ENCODE measurements around the gene SHC2.

- TF ChIP-seq CTCF (conservative IDR thresholded peaks at IDR 0.05; ENCODE audit: low read depth, low read length) (no peak), EZH2 (IDR thresholded peaks at IDR 0.05; ENCODE audit: borderline replicate concordance, low read depth, low read length, poor library complexity, severe bottlenecking) (peak; percentile 8)
Measured at GRCh38 chr19:497491-497868, 36.6 kb upstream of the SHC2 start.
